PC-9 (cell line): Measurements from ENCODE around the gene HBEGF.
A peak's percentile ranks its signal among the peaks of the same experiment; 100 is the strongest.

ENCODE experiments used
- CTCF ChIP-seq: fragments of 200-600 bp; sonication (generic); conservative IDR thresholded peaks from 2 replicates; pipeline ENCODE4 v1.6.1; 2017; ENCODE audit warnings: mixed run types, antibody characterized with exemption, mild to moderate bottlenecking, moderate library complexity
- EZH2 ChIP-seq: fragments of 200-600 bp; sonication (generic); IDR thresholded peaks from 2 replicates; pipeline ENCODE4 v1.8.0; 2017; ENCODE audit warnings: antibody characterized with exemption, low read depth

- TF ChIP-seq EZH2 (no peak), CTCF (peak; percentile 93)
Observed at GRCh38 chr5:140362875-140363630, 16.6 kb upstream of the HBEGF start.
